ENCODE results near the gene RB1. TPM values are rescaled to one million over a fixed set of nuclear protein-coding genes. Genes with fewer than 3 reads are reported as not detected.

Gene RB1
- polyA plus RNA-seq, 1 donor from 2014 or later = 29.5 TPM

- H2AFZ ChIP-seq (ENCODE audit: low read depth, low read length) = no peak overlapping the region
- no peaks in the 10 kb centered on the region for H4K20me1 ChIP-seq (ENCODE audit: insufficient read depth)
- no peaks in the 10 kb centered on the region for H3K36me3 ChIP-seq (ENCODE audit: insufficient read depth, low read length)
- H3K4me3 ChIP-seq (ENCODE audit: low read length) = no peak overlapping the region
- no peak overlapping the region for H3K4me2 ChIP-seq (ENCODE audit: low read length)
- TF ChIP-seq MXI1 (conservative IDR thresholded peaks at IDR 0.05; ENCODE audit: poor library complexity, severe bottlenecking) (no peak), SMC3 (conservative IDR thresholded peaks at IDR 0.05; ENCODE audit: poor library complexity) (no peak)
- no peak overlapping the region for H3K27ac ChIP-seq (ENCODE audit: low read length)
- no peak overlapping the region for H3K9ac ChIP-seq (ENCODE audit: low read length)
- peaks cover 7% of the 10 kb centered on the region for H3K79me2 ChIP-seq (replicated peaks; ENCODE audit: insufficient read depth, low read length)
- H3K9me2 ChIP-seq (ENCODE audit: insufficient read depth, low read length) = no peaks in the 10 kb centered on the region
- no peaks in the 10 kb centered on the region for H3K27me3 ChIP-seq (ENCODE audit: insufficient read depth, low read depth, low read length)
- H3K9me3 ChIP-seq (ENCODE audit: low read length) = no peaks in the 10 kb centered on the region
- H3F3A ChIP-seq (ENCODE audit: insufficient read depth, low read length, poor library complexity, severe bottlenecking) = no peaks in the 10 kb centered on the region
Observed at GRCh38 chr13:48317511-48318376, 14.2 kb downstream of the RB1 start.

- H2AFZ ChIP-seq (ENCODE audit: low read depth, low read length) = no peak overlapping the region
- no peaks in the 10 kb centered on the region for H3F3A ChIP-seq (ENCODE audit: insufficient read depth, low read length, poor library complexity, severe bottlenecking)
- H3K79me2 ChIP-seq (replicated peaks; ENCODE audit: insufficient read depth, low read length) = peaks cover 4% of the 10 kb centered on the region
- H3K9me2 ChIP-seq (ENCODE audit: insufficient read depth, low read length) = no peaks in the 10 kb centered on the region
- no peak overlapping the region for H3K4me3 ChIP-seq (ENCODE audit: low read length)
- TF ChIP-seq MXI1 (conservative IDR thresholded peaks at IDR 0.05; ENCODE audit: poor library complexity, severe bottlenecking) (no peak), EP300 (conservative IDR thresholded peaks at IDR 0.05; ENCODE audit: poor library complexity, severe bottlenecking) (no peak), RAD21 (conservative IDR thresholded peaks at IDR 0.05) (no peak), TAF1 (IDR thresholded peaks at IDR 0.05; ENCODE audit: low read depth) (no peak), REST (IDR thresholded peaks at IDR 0.05; ENCODE audit: borderline replicate concordance) (no peak), EZH2 (IDR thresholded peaks at IDR 0.05; ENCODE audit: borderline replicate concordance, insufficient read depth, low read length, poor library complexity, severe bottlenecking) (no peak), CTCF (IDR thresholded peaks at IDR 0.05; ENCODE audit: poor library complexity, severe bottlenecking) (no peak), SMC3 (conservative IDR thresholded peaks at IDR 0.05; ENCODE audit: poor library complexity) (no peak), POLR2AphosphoS5 (IDR thresholded peaks at IDR 0.05) (no peak)
- H3K9me3 ChIP-seq (ENCODE audit: low read length) = no peaks in the 10 kb centered on the region
- no peak overlapping the region for H3K27ac ChIP-seq (ENCODE audit: low read length)
- no peak overlapping the region for H3K4me2 ChIP-seq (ENCODE audit: low read length)
- no peaks in the 10 kb centered on the region for H3K27me3 ChIP-seq (ENCODE audit: insufficient read depth, low read depth, low read length)
- no peaks in the 10 kb centered on the region for H4K20me1 ChIP-seq (ENCODE audit: insufficient read depth)
- no peaks in the 10 kb centered on the region for H3K36me3 ChIP-seq (ENCODE audit: insufficient read depth, low read length)
- H3K9ac ChIP-seq (ENCODE audit: low read length) = no peak overlapping the region
Observed at GRCh38 chr13:48318377-48318811, 14.8 kb downstream of the RB1 start.

All from neural cell (in vitro differentiated cells).